T-helper 17 cell (primary cell): ENCODE measurements around the gene CENPS. TPM values are rescaled to one million over a fixed set of nuclear protein-coding genes. Genes with fewer than 3 reads are reported as not detected.
A peak's percentile ranks its signal among the peaks of the same experiment; 100 is the strongest.
"Not testable (repeated sequence)": the region's sequence is repeated elsewhere in the genome, so short reads cannot be mapped to it uniquely, and the experiment has no call there.

Experiments
- ATAC-seq: fragments of 150-1000 bp; cut with Tn5 transposase; 2 replicates; pipeline ENCODE4 v1.10.0; 2021; ENCODE audit warnings: mild to moderate bottlenecking, moderate library complexity
- DNase-seq, 3 donors: peaks; one replicate each; pipeline versions ENCODE4 v3.0.0 to v3.0.0-alpha.2; 2020 to 2021
- H3K9me3 ChIP-seq: one replicate; pipeline ENCODE4 v1.7.0; 2013; ENCODE audit warnings: low read length, mild to moderate bottlenecking; ENCODE audit not compliant: control insufficient read depth, poor library complexity, severe bottlenecking
- H3K27ac Mint-ChIP-seq: one replicate; pipeline ENCODE4 v1.8.0; 2022; ENCODE audit warnings: mild to moderate bottlenecking, moderate library complexity, mixed read lengths
- H3K27me3 Mint-ChIP-seq: one replicate; pipeline ENCODE4 v1.8.0; 2022; ENCODE audit warnings: mixed read lengths
- H3K36me3 Mint-ChIP-seq: one replicate; pipeline ENCODE4 v1.8.0; 2022; ENCODE audit warnings: low read depth, mixed read lengths
- H3K4me1 Mint-ChIP-seq: one replicate; pipeline ENCODE4 v1.8.0; 2022; ENCODE audit warnings: mild to moderate bottlenecking, mixed read lengths
- H3K4me3 Mint-ChIP-seq: one replicate; pipeline ENCODE4 v1.8.0; 2022; ENCODE audit warnings: mild to moderate bottlenecking, moderate library complexity, mixed read lengths
- total RNA-seq, 4 donors: library from RNA in 2 of 4; stranded (reverse) in 2 of 4; gene quantifications; one replicate each; pipeline ENCODE4 v1.2.3 and lab custom pipeline; 2022 to 2026

The CENPS gene
- total RNA-seq, 2 donors from 2014 or later = 3.8 to 6.3 TPM

- Mint-ChIP-seq H3K27ac (peak overlapping the region; percentile 43), H3K27me3 (no peaks in the 10 kb centered on the region), H3K4me3 (peak overlapping the region; percentile 93), H3K4me1 (peaks cover 19% of the 10 kb centered on the region), H3K36me3 (peaks cover 2% of the 10 kb centered on the region)
- DNase-seq = no peak
- no peak for ATAC-seq
- no peaks in the 10 kb centered on the region for H3K9me3 ChIP-seq
These were observed 30.7 kb upstream of the CENPS start for GRCh38 chr1:10399444-10399941.

GRCh38 chr1:10400013-10400412, 30.2 kb upstream of the CENPS start:
- peak overlapping the region; percentile 93 for H3K4me3 Mint-ChIP-seq
- peaks cover 19% of the 10 kb centered on the region for H3K4me1 Mint-ChIP-seq
- ATAC-seq (no peak), DNase-seq (no peak)
- no peaks in the 10 kb centered on the region for H3K27me3 Mint-ChIP-seq
- no peaks in the 10 kb centered on the region for H3K9me3 ChIP-seq
- peak overlapping the region; percentile 43 for H3K27ac Mint-ChIP-seq
- peaks cover 2% of the 10 kb centered on the region for H3K36me3 Mint-ChIP-seq

GRCh38 chr1:10401281-10401680, 29.0 kb upstream of the CENPS start:
- Mint-ChIP-seq H3K27ac (no peak overlapping the region), H3K4me1 (peaks cover 19% of the 10 kb centered on the region), H3K36me3 (peaks cover 2% of the 10 kb centered on the region), H3K27me3 (no peaks in the 10 kb centered on the region), H3K4me3 (no peak overlapping the region)
- H3K9me3 ChIP-seq = no peaks in the 10 kb centered on the region
- DNase-seq = no peak
- ATAC-seq = no peak

GRCh38 chr1:10402729-10403274, 27.4 kb upstream of the CENPS start:
- Mint-ChIP-seq H3K27ac (no peak overlapping the region), H3K4me1 (peaks cover 19% of the 10 kb centered on the region), H3K27me3 (no peaks in the 10 kb centered on the region), H3K4me3 (no peak overlapping the region), H3K36me3 (peaks cover 2% of the 10 kb centered on the region)
- H3K9me3 ChIP-seq = no peaks in the 10 kb centered on the region
- DNase-seq = no peak
- ATAC-seq = no peak

GRCh38 chr1:10407201-10407600, 23.0 kb upstream of the CENPS start:
- no peaks in the 10 kb centered on the region for H3K27me3 Mint-ChIP-seq
- H3K27ac Mint-ChIP-seq = no peak overlapping the region
- no peaks in the 10 kb centered on the region for H3K9me3 ChIP-seq
- H3K4me3 Mint-ChIP-seq = no peak overlapping the region
- H3K36me3 Mint-ChIP-seq = peaks cover 3% of the 10 kb centered on the region
- DNase-seq (no peak), ATAC-seq (no peak)
- H3K4me1 Mint-ChIP-seq = peaks cover 4% of the 10 kb centered on the region

GRCh38 chr1:10415211-10415930, 14.9 kb upstream of the CENPS start:
- H3K4me3 Mint-ChIP-seq = no peak overlapping the region
- peaks cover 3% of the 10 kb centered on the region for H3K4me1 Mint-ChIP-seq
- no peaks in the 10 kb centered on the region for H3K9me3 ChIP-seq
- no peaks in the 10 kb centered on the region for H3K27me3 Mint-ChIP-seq
- DNase-seq (no peak), ATAC-seq (peak; percentile 59)
- H3K27ac Mint-ChIP-seq = no peak overlapping the region
- H3K36me3 Mint-ChIP-seq = peaks cover 17% of the 10 kb centered on the region

- H3K4me3 Mint-ChIP-seq, DNase-seq, ATAC-seq, H3K9me3 ChIP-seq, H3K27me3 Mint-ChIP-seq, H3K4me1 Mint-ChIP-seq: not testable (repeated sequence)
- peak overlapping the region; percentile 24 for H3K27ac Mint-ChIP-seq
- H3K36me3 Mint-ChIP-seq = peaks cover 17% of the 10 kb centered on the region
These were observed 14.3 kb upstream of the CENPS start for GRCh38 chr1:10415967-10416366.

- H3K36me3 Mint-ChIP-seq = peaks cover 15% of the 10 kb centered on the region
These were observed 11.5 kb upstream of the CENPS start for GRCh38 chr1:10418741-10419140.

GRCh38 chr1:10419351-10419750, 10.9 kb upstream of the CENPS start:
- DNase-seq (no peak), ATAC-seq (no peak)
- no peak overlapping the region for H3K27ac Mint-ChIP-seq
- no peaks in the 10 kb centered on the region for H3K27me3 Mint-ChIP-seq
- no peak overlapping the region for H3K4me3 Mint-ChIP-seq
- peaks cover 3% of the 10 kb centered on the region for H3K4me1 Mint-ChIP-seq
- H3K9me3 ChIP-seq = no peaks in the 10 kb centered on the region
- peaks cover 15% of the 10 kb centered on the region for H3K36me3 Mint-ChIP-seq

More at GRCh38 chr1:10418741-10419140, 11.5 kb upstream of the CENPS start:
- H3K4me3 Mint-ChIP-seq, H3K27ac Mint-ChIP-seq, H3K9me3 ChIP-seq, H3K4me1 Mint-ChIP-seq, ATAC-seq, H3K27me3 Mint-ChIP-seq, DNase-seq: not testable (repeated sequence)

GRCh38 chr1:10421637-10422036, 8.6 kb upstream of the CENPS start:
- no peak for ATAC-seq

GRCh38 chr1:10424034-10424433, 6.2 kb upstream of the CENPS start:
- H3K27ac Mint-ChIP-seq = no peak overlapping the region
- H3K4me1 Mint-ChIP-seq = peaks cover 5% of the 10 kb centered on the region
- no peak for DNase-seq
- no peaks in the 10 kb centered on the region for H3K9me3 ChIP-seq
- H3K4me3 Mint-ChIP-seq = no peak overlapping the region
- ATAC-seq = no peak
- peaks cover 6% of the 10 kb centered on the region for H3K36me3 Mint-ChIP-seq
- H3K27me3 Mint-ChIP-seq = no peaks in the 10 kb centered on the region

More at GRCh38 chr1:10421637-10422036, 8.6 kb upstream of the CENPS start:
- Mint-ChIP-seq H3K4me3 (no peak overlapping the region), H3K27me3 (no peaks in the 10 kb centered on the region), H3K4me1 (peaks cover 3% of the 10 kb centered on the region), H3K27ac (no peak overlapping the region), H3K36me3 (peaks cover 12% of the 10 kb centered on the region)
- DNase-seq = no peak
- H3K9me3 ChIP-seq = no peaks in the 10 kb centered on the region

- H3K27me3 Mint-ChIP-seq = no peaks in the 10 kb centered on the region
- H3K4me3 Mint-ChIP-seq = no peak overlapping the region
These were observed 5.6 kb upstream of the CENPS start for GRCh38 chr1:10424651-10425050.

GRCh38 chr1:10425826-10426534, 4.3 kb upstream of the CENPS start:
- not testable (repeated sequence) for DNase-seq, H3K36me3 Mint-ChIP-seq, H3K27me3 Mint-ChIP-seq, H3K4me3 Mint-ChIP-seq, H3K9me3 ChIP-seq, H3K27ac Mint-ChIP-seq, ATAC-seq
- peaks cover 11% of the 10 kb centered on the region for H3K4me1 Mint-ChIP-seq

More at GRCh38 chr1:10424651-10425050, 5.6 kb upstream of the CENPS start:
- no peaks in the 10 kb centered on the region for H3K9me3 ChIP-seq
- no peak overlapping the region for H3K27ac Mint-ChIP-seq
- H3K4me1 Mint-ChIP-seq = peaks cover 4% of the 10 kb centered on the region
- ATAC-seq (no peak), DNase-seq (no peak)
- H3K36me3 Mint-ChIP-seq = peaks cover 2% of the 10 kb centered on the region
